ENCODE results near the gene CCDC149.

The CCDC149 gene

DNA sequence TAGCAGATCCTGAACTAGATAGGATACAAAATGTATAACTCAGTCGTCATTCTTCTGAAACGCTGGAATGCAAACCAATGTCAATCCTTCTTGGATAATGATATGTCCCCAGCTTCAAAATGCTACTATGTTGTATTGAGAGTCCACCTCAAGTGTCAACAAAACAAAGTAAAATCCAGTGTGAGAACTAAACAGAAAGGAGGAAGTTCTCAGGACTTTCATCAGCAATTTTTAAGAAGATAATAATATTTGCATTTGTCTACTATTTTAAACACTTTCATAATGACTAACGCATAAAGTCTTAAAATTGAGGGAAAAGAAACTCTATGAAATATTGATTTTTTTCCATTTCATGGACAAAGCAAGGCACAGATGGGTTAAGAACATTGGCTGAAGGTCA is 81.2 kb downstream of the CCDC149 start:
- no peaks in the 10 kb centered on the region for H3K79me2 ChIP-seq (ENCODE audit: low read length)
- H3K9ac ChIP-seq (ENCODE audit: low read length) = no peak overlapping the region
- no peak overlapping the region for H3K27ac ChIP-seq (ENCODE audit: low read length)
- H3K4me2 ChIP-seq (ENCODE audit: low read length) = no peak overlapping the region
- no peak for TF ChIP-seq EZH2phosphoT487 (IDR thresholded peaks at IDR 0.05; ENCODE audit: low read depth)
- TF ChIP-seq, protein P1, sequence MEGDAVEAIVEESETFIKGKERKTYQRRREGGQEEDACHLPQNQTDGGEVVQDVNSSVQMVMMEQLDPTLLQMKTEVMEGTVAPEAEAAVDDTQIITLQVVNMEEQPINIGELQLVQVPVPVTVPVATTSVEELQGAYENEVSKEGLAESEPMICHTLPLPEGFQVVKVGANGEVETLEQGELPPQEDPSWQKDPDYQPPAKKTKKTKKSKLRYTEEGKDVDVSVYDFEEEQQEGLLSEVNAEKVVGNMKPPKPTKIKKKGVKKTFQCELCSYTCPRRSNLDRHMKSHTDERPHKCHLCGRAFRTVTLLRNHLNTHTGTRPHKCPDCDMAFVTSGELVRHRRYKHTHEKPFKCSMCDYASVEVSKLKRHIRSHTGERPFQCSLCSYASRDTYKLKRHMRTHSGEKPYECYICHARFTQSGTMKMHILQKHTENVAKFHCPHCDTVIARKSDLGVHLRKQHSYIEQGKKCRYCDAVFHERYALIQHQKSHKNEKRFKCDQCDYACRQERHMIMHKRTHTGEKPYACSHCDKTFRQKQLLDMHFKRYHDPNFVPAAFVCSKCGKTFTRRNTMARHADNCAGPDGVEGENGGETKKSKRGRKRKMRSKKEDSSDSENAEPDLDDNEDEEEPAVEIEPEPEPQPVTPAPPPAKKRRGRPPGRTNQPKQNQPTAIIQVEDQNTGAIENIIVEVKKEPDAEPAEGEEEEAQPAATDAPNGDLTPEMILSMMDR (IDR thresholded peaks at IDR 0.05; ENCODE audit: low read depth, low read length) = no peak
- H3K4me3 ChIP-seq (ENCODE audit: low read length) = no peak overlapping the region
- H2AFZ ChIP-seq (ENCODE audit: low read depth, low read length) = no peak overlapping the region
- H4K20me1 ChIP-seq (ENCODE audit: insufficient read depth, low read length) = no peaks in the 10 kb centered on the region
- H3K9me3 ChIP-seq (ENCODE audit: insufficient read depth, low read length) = no peaks in the 10 kb centered on the region
- no peaks in the 10 kb centered on the region for H3K36me3 ChIP-seq (replicated peaks; ENCODE audit: low read depth, low read length)
- H3K4me1 ChIP-seq (ENCODE audit: low read length) = peaks cover 5% of the 10 kb centered on the region
- H3K27me3 ChIP-seq (ENCODE audit: low read depth, low read length) = peaks cover 10% of the 10 kb centered on the region; the same call in 1 of the 2 replicates

DNA sequence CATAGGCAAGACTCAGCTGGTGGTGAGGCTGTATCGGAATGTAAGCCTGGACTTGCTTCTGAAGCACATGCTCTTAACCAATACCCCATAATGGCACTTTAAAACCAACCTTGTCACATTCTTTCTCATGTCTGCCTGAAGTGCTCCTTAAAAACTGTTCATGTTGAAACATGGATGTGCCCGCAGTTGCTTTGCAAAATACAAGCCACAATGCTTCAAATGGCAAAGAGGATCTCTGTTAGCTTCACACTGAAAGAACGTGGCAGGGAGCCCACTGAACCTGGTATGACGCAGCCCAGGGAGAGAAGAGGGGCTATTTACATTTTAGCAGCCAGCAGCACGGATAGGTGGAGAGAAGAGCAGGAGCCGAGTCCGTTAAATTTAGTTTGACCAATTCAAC is 88.1 kb downstream of the CCDC149 start:
- no peak overlapping the region for H3K4me2 ChIP-seq (ENCODE audit: low read length)

DNA sequence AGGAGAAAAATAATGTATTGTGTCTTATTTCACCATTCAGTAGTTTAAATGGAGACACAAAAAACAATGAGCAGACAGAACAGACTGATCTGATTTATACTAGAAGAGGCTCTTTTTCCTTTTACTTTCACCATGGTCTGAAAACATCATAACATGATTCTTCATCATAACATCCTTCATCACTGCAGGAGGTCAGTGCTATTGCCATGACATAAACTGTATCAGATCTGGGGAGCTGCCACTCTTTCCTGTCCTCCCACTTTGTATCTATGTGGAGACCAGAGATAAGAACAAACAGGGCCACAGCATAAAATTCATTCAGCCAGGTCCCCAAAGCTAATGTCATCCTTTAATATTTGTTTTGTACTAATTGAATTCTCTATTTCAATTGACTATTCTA is 92.3 kb downstream of the CCDC149 start:
- H4K20me1 ChIP-seq (ENCODE audit: insufficient read depth, low read length) = no peaks in the 10 kb centered on the region
- no peaks in the 10 kb centered on the region for H3K4me1 ChIP-seq (ENCODE audit: low read length)
- H3K79me2 ChIP-seq (ENCODE audit: low read length) = no peaks in the 10 kb centered on the region
- H2AFZ ChIP-seq (ENCODE audit: low read depth, low read length) = no peak overlapping the region
- H3K9me3 ChIP-seq (ENCODE audit: insufficient read depth, low read length) = no peaks in the 10 kb centered on the region
- H3K36me3 ChIP-seq (replicated peaks; ENCODE audit: low read depth, low read length) = no peaks in the 10 kb centered on the region
- 0 out of 2 replicates have a peak, but pooled peaks cover 15% of the 10 kb centered on the region for H3K27me3 ChIP-seq (ENCODE audit: low read depth, low read length)
- TF ChIP-seq, protein P1 (IDR thresholded peaks at IDR 0.05; ENCODE audit: low read depth, low read length) = no peak
- TF ChIP-seq EZH2phosphoT487 (IDR thresholded peaks at IDR 0.05; ENCODE audit: low read depth) = no peak
- H3K27ac ChIP-seq (ENCODE audit: low read length) = no peak overlapping the region
- no peak overlapping the region for H3K4me2 ChIP-seq (ENCODE audit: low read length)
- no peak overlapping the region for H3K4me3 ChIP-seq (ENCODE audit: low read length)
- no peak overlapping the region for H3K9ac ChIP-seq (ENCODE audit: low read length)

More for the DNA sequence above, 88.1 kb downstream of the CCDC149 start:
- Histone ChIP-seq H3K27me3 (ENCODE audit: low read depth, low read length) (0 out of 2 replicates have a peak, but pooled peaks cover 20% of the 10 kb centered on the region), H4K20me1 (ENCODE audit: insufficient read depth, low read length) (no peaks in the 10 kb centered on the region), H3K27ac (ENCODE audit: low read length) (no peak overlapping the region), H3K9me3 (ENCODE audit: insufficient read depth, low read length) (no peaks in the 10 kb centered on the region), H3K9ac (ENCODE audit: low read length) (no peak overlapping the region), H3K36me3 (replicated peaks; ENCODE audit: low read depth, low read length) (no peaks in the 10 kb centered on the region), H3K4me1 (ENCODE audit: low read length) (no peaks in the 10 kb centered on the region), H3K4me3 (ENCODE audit: low read length) (no peak overlapping the region), H3K79me2 (ENCODE audit: low read length) (no peaks in the 10 kb centered on the region), H2AFZ (ENCODE audit: low read depth, low read length) (no peak overlapping the region)
- TF ChIP-seq EZH2phosphoT487 (IDR thresholded peaks at IDR 0.05; ENCODE audit: low read depth) = no peak
- TF ChIP-seq, protein P1 (IDR thresholded peaks at IDR 0.05; ENCODE audit: low read depth, low read length) = no peak

DNA sequence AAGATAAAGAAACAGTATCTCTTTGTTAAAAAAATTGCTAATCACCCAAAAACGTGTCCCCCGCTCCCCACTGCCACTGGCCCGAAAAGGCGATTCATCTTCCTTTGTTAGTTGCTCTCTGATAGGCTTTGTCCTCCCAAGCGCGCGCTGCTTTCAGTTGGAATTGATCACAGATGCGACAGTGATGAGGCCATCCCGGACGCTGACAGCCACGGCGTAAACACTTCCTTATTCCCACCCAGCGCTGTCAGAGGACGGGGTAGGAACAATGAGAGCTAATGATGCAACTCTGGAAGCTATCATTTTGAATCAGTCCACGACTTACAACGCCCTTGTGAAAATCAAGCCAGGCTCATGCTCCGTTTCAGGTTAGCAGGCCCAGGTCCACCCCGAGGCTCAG is 96.0 kb downstream of the CCDC149 start:
- Histone ChIP-seq H3K36me3 (replicated peaks; ENCODE audit: low read depth, low read length) (no peaks in the 10 kb centered on the region), H2AFZ (ENCODE audit: low read depth, low read length) (no peak overlapping the region), H3K9ac (ENCODE audit: low read length) (no peak overlapping the region), H3K4me3 (ENCODE audit: low read length) (no peak overlapping the region), H3K79me2 (ENCODE audit: low read length) (no peaks in the 10 kb centered on the region), H4K20me1 (ENCODE audit: insufficient read depth, low read length) (no peaks in the 10 kb centered on the region), H3K4me2 (ENCODE audit: low read length) (no peak overlapping the region), H3K9me3 (ENCODE audit: insufficient read depth, low read length) (no peaks in the 10 kb centered on the region), H3K27me3 (ENCODE audit: low read depth, low read length) (no peaks in the 10 kb centered on the region), H3K27ac (ENCODE audit: low read length) (no peak overlapping the region), H3K4me1 (ENCODE audit: low read length) (no peaks in the 10 kb centered on the region)
- TF ChIP-seq, protein P1 (IDR thresholded peaks at IDR 0.05; ENCODE audit: low read depth, low read length) = no peak
- TF ChIP-seq EZH2phosphoT487 (IDR thresholded peaks at IDR 0.05; ENCODE audit: low read depth) = no peak
